HG02623 (cell line): ENCODE measurements around the gene MYL10.

Experiments
- ATAC-seq: cut with Tn5 transposase; IDR thresholded peaks from one replicate; pipeline ENCODE4 v1.9.1; 2021; ENCODE audit warnings: moderate library complexity; ENCODE audit not compliant: unreplicated experiment

The MYL10 gene

GRCh38 chr7:101578552-101578951 is 50.5 kb downstream of the MYL10 start:
- no peak for ATAC-seq

- ATAC-seq, result no peak
These were observed 52.1 kb downstream of the MYL10 start for GRCh38 chr7:101576998-101577397.

- ATAC-seq, result no peak
These were observed 53.4 kb downstream of the MYL10 start for GRCh38 chr7:101575721-101576120.

- no peak for ATAC-seq
These were observed 53.9 kb downstream of the MYL10 start for GRCh38 chr7:101575168-101575567.

- ATAC-seq, result no peak
These were observed 56.9 kb downstream of the MYL10 start for GRCh38 chr7:101572156-101572555.

- ATAC-seq, result no peak
These were observed 61.9 kb downstream of the MYL10 start for GRCh38 chr7:101567230-101567629.

- ATAC-seq, result no peak
These were observed 63.4 kb downstream of the MYL10 start for GRCh38 chr7:101565601-101566209.

GRCh38 chr7:101564778-101565211 is 64.3 kb downstream of the MYL10 start:
- ATAC-seq, result no peak

- ATAC-seq, result no peak
These were observed 64.9 kb downstream of the MYL10 start for GRCh38 chr7:101563943-101564777.
